HG02970 (cell line): ENCODE measurements around the gene PTPRQ.
"Not testable (repeated sequence)": the region's sequence is repeated elsewhere in the genome, so short reads cannot be mapped to it uniquely, and the experiment has no call there.

Source experiments
- ATAC-seq: cut with Tn5 transposase; IDR thresholded peaks from one replicate; pipeline ENCODE4 v1.9.1; 2021; ENCODE audit warnings: mild to moderate bottlenecking, moderate library complexity, moderate number of reproducible peaks; ENCODE audit not compliant: unreplicated experiment, low FRiP score

The PTPRQ gene

GRCh38 chr12:80443974-80444666 is at the start of gene PTPRQ:
PTPRQ (plus strand) TSS chr12:80444235; CDS start chr12:80444346, 111 bp downstream.
- no peak for ATAC-seq

GRCh38 chr12:80400571-80400991 is 43.5 kb upstream of the PTPRQ start:
- ATAC-seq = no peak

GRCh38 chr12:80401191-80401590 is 42.8 kb upstream of the PTPRQ start:
- ATAC-seq = no peak

GRCh38 chr12:80404629-80405028 is 39.4 kb upstream of the PTPRQ start:
- no peak for ATAC-seq

GRCh38 chr12:80406253-80406652 is 37.8 kb upstream of the PTPRQ start:
- ATAC-seq = no peak

DNA sequence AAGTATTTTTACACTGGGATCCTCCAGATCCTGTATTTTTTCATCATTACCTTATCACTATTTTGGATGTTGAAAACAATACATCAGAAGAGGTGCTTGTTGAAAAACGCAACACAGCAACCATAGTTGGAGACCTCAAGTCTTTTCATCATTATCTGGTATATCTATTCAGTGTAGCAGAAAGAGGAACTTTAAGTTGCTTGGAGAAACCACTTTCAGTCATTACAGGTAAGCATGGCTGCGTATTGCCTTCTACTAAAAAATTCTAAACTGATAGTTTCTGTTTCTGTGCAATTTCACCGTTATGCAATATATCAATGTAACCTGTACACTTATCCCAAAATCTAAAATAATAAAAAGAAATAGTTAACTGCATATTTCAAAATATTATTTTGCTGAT is 32.2 kb upstream of the PTPRQ start:
- ATAC-seq = no peak

DNA sequence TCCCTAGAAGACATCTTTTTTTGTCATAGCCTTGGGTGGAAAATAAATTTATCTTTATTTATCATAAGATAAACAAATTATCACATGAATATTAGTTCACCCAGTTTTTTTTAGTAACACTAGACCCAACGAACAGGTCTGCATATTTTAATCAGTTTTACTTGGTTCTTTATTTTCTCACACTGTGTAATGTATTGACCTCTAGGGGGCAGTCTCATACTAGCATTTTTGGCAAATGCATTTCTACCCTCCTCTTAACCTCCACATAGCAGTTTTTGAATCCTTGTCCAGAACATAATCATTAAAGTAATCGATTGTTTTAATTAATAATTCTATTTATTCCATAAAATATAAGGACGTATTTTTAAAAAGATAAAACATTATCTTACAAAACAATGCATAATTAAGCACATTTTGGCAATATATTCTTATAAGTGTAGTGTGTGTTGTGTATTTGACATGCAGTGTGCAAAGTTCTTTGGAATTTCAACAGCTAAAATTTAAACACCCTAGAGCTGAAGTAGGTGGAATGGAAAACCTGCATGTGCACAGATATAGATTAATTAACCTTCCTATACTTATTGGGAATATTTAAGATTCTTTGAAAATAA is 31.6 kb upstream of the PTPRQ start:
- no peak for ATAC-seq

DNA sequence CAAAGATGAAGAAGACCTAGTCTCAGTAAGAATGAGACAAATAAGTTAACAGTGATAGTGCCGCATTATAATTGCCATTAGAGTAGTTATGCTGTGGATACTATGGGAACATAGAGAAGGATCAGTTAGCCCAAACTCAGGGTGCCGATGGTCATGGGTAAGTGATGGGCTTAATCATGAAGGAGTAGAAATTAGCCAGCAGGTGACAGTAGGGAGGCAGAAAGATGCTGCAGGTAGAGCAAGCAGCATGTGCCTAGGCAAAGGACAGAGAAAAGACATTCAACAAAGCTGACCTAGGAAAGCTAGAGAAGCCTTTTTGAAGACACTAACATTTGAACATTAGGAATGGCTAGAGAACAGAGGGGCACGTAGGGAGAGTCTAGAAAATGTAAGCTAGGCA is 30.6 kb upstream of the PTPRQ start:
- no peak for ATAC-seq

DNA sequence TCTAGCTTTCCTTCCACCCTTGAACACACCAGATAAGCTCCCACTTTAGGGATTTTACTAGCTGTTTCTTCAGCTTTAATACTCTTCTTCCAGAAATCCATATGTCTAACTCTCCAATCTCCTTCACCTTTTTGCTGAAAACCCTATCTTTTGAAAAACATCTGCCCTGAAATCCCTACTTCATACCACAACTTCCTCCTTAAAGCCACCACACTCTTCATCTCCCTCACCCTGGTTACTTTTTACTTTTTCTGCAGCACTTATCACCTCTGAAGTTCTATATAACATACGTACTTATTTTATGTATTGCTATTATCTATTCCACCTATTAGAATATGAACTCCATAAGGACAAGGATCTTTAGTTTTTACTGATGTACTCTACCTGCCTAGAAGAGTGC is 28.6 kb upstream of the PTPRQ start:
- ATAC-seq = no peak

DNA sequence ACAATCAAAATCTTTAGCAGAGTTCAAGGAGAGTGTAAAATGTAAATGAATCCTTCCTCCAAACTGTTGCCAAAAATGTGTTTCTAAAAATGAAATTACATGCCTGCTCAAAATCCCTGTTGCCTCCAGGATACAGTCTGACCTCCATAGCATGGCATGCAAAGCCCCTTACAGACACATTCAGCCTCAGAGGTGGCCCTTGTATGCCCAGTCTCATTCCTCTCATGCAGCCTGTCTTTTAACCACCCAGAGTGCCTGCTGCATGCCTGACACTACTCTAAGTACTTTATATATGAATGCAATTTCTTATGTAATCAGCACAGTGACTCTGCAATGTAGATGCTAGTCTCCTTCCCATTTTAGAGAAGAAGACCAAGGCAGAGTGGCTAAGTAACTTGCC is 24.4 kb upstream of the PTPRQ start:
- ATAC-seq = no peak

GRCh38 chr12:80420075-80420474 is 24.0 kb upstream of the PTPRQ start:
- no peak for ATAC-seq

GRCh38 chr12:80422550-80422949 is 21.5 kb upstream of the PTPRQ start:
- ATAC-seq = no peak

- no peak for ATAC-seq
Observed at GRCh38 chr12:80432061-80432460, 12.0 kb upstream of the PTPRQ start.

GRCh38 chr12:80441921-80442320 is 2.1 kb upstream of the PTPRQ start:
- no peak for ATAC-seq

- ATAC-seq = no peak
Observed at GRCh38 chr12:80442426-80443222, 1.4 kb upstream of the PTPRQ start.

DNA sequence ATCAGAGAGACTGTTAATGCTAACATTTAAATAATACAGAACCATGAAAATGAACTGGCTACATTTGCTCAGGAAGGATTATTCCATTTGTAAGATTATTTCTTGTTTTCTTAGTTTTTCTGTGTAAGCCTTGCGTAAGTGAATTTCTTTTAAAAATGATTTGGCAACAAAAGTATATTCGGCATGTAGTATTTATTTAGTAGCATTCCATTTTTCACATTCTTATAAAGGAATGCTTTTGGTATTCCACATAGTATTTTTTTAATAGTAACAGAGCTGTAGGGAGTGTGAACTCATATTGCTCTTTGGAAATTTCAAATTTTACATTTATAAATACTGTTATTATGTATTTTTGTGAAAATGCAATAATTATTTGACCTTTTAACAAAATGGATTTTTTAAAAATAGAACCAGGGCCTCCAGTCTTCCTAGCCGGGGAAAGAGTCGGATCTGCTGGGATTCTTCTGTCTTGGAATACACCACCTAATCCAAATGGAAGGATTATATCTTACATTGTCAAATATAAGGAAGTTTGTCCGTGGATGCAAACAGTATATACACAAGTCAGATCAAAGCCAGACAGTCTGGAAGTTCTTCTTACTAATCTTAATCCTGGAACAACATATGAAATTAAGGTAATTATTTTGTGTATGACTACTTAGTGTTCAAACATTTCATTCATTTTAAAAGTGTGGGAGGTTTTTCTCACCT is 1.2 kb downstream of the PTPRQ start:
- ATAC-seq = no peak

DNA sequence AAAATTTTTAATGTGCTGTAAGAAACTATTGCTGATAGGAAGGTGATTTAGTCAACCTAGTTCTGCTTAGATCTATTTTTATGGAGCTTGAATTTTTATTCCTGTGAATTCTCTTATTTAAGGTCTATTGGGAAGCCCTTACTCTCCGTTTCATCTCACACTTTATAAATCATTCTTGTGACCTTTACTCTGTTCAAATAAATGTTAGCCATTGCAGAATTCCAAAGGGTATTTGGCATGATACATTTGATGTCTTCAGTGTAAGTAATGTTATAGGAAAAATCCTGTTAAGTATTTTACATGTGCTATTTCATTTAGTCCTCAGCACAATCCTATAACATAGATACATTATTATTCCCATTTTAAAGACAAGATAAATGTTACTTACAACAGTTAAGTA is 12.5 kb downstream of the PTPRQ start:
- no peak for ATAC-seq

GRCh38 chr12:80460972-80461371 is 16.9 kb downstream of the PTPRQ start:
- no peak for ATAC-seq

DNA sequence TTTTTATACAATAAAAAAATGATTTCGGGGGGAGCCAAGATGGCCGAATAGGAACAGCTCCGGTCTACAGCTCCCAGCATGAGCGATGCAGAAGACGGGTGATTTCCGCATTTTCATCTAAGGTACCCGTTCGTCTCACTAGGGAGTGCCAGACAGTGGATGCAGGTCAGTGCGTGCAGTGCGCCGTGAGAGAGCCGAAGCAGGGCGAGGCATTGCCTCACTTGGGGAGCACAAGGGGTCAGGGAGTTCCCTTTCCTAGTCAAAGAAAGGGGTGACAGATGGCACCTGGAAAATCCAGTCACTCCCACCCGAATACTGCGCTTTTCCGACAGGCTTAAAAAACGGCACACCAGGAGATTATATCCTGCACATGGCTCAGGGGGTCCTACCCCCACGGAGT is 17.8 kb downstream of the PTPRQ start:
- ATAC-seq = not testable (repeated sequence)

- ATAC-seq = no peak
Observed at GRCh38 chr12:80469681-80470080, 25.6 kb downstream of the PTPRQ start.

DNA sequence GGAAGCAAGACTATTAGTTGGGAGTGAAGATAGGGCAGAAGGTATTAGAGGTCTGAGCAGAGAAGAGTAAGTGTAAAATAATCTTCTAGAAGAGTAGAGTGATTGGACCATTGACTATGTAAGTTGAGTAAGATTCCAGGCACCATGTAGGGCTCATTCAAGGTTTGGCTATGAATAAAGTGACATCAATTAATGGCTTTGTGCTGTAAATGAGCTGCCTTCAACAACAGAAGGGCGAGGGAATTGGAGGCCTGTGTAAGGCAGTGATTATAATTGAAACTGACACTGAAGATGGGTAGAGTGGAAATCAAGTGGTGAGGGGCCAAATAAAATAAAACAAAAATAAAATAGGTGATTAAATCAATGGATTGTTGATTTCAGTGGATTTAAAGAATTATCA is 26.4 kb downstream of the PTPRQ start:
- no peak for ATAC-seq
